HG02938 (cell line): ENCODE results near the gene IGSF8.

Experiments used
- ATAC-seq: cut with Tn5 transposase; IDR thresholded peaks from one replicate; pipeline ENCODE4 v1.9.1; 2021; ENCODE audit warnings: mild to moderate bottlenecking, moderate library complexity; ENCODE audit not compliant: unreplicated experiment

IGSF8 gene

DNA sequence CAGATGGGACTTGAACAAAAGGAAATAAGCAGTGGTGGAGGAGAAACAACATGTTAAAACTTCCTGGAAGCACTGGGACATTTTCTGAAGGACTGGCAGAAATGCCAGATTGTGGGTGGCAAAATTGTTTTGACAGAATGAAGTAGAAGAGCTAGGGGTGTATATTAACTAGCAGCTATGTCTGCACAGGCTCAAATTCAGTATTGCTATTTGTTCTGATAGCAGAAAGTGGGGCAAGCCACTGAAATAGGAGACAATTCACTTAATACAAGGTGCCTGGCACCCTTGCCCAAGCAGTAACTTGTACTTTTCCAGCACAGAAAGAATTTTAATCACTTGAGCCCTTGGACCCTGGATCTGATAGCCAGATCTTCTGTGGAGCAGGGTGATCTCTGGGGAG lies 54.9 kb downstream of the IGSF8 start:
- ATAC-seq = no peak
